Measurements from ENCODE around the gene SORT1. TPM values are rescaled to one million over a fixed set of nuclear protein-coding genes. Genes with fewer than 3 reads are reported as not detected.

SORT1 gene
- total RNA-seq, 4 donors from 2014 or later, result 55.8 to 79.2 (median 68.3) TPM

- TF ChIP-seq CTCF (IDR thresholded peaks at IDR 0.05), result no peak
- ATAC-seq (ENCODE audit: low FRiP score) (no peak), DNase-seq (ENCODE audit: low spot score) (no peak)
Observed at GRCh38 chr1:109264379-109264755, 133.4 kb downstream of the SORT1 start.

DNA sequence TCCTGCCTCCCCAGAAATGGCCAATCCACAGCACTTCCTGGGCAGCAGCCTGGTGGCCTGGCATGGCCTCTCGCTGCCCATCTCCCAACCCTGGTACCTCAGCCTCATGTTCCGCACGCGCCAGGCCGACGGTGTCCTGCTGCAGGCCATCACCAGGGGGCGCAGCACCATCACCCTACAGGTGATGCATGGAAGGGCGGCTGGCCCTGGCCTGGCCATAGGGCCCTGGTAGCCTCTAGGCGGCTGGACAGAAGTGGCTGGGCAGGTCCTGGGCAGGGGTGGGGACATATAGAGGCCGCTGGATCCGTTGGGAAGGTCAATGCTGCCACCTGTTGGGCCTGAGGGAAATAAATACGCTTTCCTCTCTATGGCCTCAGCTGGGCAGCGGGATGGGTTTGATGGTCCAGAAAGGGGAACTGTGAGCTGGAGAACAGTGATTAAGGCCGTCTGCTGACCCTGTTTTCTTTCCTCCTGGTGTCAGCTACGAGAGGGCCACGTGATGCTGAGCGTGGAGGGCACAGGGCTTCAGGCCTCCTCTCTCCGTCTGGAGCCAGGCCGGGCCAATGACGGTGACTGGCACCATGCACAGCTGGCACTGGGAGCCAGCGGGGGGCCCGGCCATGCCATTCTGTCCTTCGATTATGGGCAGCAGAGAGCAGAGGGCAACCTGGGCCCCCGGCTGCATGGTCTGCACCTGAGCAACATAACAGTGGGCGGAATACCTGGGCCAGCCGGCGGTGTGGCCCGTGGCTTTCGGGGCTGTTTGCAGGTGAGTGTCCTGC is 133.9 kb downstream of the SORT1 start:
- TF ChIP-seq CTCF (IDR thresholded peaks at IDR 0.05), result peak in 2 of 3 donors; percentile 94 to 98
- ATAC-seq (ENCODE audit: low FRiP score), result peak; percentile 70
- DNase-seq (ENCODE audit: low spot score), result peak; percentile 74

GRCh38 chr1:109263234-109263596 is 134.5 kb downstream of the SORT1 start:
- ATAC-seq (ENCODE audit: low FRiP score) (no peak), DNase-seq (ENCODE audit: low spot score) (no peak)
- no peak for TF ChIP-seq CTCF (IDR thresholded peaks at IDR 0.05)

DNA sequence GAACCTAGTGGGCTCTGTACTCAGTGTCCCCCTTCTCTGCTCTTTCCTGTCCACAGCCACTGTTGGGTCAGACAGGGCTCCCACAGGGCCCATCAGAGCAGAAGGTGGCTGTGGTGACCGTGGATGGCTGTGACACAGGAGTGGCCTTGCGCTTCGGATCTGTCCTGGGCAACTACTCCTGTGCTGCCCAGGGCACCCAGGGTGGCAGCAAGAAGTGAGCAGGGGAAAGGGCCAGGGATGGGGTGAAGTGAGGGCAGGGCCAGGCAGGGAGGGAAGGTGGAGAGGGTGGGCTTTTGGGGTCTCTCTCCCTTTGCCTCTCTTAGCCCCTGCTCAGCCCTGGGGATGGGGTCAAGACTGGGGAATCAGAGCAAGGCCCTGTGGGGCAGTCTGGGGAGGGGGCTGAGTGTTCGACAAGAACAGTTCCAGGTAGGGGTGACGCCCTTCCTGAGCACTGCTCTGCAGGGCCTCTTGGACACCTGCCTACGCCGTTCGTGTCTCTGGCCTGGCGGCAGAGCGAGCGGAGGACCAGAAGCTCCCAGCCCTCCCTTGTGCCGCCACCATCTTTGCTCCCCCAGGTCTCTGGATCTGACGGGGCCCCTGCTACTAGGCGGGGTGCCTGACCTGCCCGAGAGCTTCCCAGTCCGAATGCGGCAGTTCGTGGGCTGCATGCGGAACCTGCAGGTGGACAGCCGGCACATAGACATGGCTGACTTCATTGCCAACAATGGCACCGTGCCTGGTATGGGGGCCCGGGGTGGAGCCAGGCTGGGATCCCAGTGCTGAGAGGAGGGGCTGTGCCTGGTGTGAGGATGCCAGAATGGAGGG is 135.3 kb downstream of the SORT1 start:
- ATAC-seq (ENCODE audit: low FRiP score) (no peak), DNase-seq (ENCODE audit: low spot score) (no peak)
- TF ChIP-seq CTCF (IDR thresholded peaks at IDR 0.05), result no peak

DNA sequence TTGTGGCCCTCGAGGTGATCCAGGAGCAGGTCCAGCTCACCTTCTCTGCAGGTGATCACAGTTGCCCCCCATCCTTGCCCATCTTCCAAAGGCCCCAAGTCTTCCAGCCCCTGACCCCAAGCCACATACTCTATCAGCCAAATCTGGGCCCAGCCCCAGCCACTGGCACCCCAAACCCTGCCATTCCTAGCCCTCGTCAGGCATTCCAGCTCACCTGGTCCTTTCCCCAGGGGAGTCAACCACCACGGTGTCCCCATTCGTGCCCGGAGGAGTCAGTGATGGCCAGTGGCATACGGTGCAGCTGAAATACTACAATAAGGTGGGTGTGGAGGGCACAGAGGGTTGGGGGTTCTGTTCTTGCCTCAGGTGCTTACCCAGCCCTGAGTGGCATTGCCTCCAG is 136.1 kb downstream of the SORT1 start:
- no peak for ATAC-seq (ENCODE audit: low FRiP score)
- no peak for TF ChIP-seq CTCF (IDR thresholded peaks at IDR 0.05)
- no peak for DNase-seq (ENCODE audit: low spot score)

- no peak for ATAC-seq (ENCODE audit: low FRiP score)
- no peak for TF ChIP-seq CTCF (IDR thresholded peaks at IDR 0.05)
- no peak for DNase-seq (ENCODE audit: low spot score)
Observed at GRCh38 chr1:109261006-109261405, 136.7 kb downstream of the SORT1 start.

Data from omental fat pad (tissue), 4 donors.